ENCODE results near the gene DNAJB4. TPM values are rescaled to one million over a fixed set of nuclear protein-coding genes. Genes with fewer than 3 reads are reported as not detected.

DNAJB4 gene
- total RNA-seq, 4 donors from 2014 or later: 74.1 to 123 (median 86.0) TPM

DNA sequence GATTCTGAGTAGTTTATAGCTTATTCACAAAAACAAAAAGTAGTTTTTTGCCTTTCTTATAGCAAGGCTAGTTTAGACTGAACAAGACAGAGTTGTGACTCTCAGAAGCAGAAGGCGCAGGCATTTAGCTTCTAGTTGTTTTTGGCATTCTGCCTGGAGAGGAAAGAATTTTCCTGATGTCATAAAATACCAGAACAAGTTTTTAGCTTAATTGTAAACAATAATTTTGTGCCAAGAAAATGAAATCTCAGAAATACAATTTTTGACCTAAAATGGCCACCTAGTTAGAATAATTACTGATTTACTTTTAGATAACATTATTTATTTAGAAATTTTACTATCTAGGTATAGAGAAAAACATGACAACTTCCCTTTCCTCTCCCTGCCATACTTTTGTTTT is 1.0 kb downstream of the DNAJB4 start:
- no peaks in the 10 kb centered on the region for H3K9me3 ChIP-seq
- H3K4me1 ChIP-seq: peaks cover 0 to 52% (median 2%) of the 10 kb centered on the region in 3 donors
- WGBS, 2 donors (ENCODE audit: low coverage in 1 of 2): 0% methylated on average over 1 of the region's 1 CpG
- no peaks in the 10 kb centered on the region for H3K36me3 ChIP-seq
- TF ChIP-seq, protein P1, sequence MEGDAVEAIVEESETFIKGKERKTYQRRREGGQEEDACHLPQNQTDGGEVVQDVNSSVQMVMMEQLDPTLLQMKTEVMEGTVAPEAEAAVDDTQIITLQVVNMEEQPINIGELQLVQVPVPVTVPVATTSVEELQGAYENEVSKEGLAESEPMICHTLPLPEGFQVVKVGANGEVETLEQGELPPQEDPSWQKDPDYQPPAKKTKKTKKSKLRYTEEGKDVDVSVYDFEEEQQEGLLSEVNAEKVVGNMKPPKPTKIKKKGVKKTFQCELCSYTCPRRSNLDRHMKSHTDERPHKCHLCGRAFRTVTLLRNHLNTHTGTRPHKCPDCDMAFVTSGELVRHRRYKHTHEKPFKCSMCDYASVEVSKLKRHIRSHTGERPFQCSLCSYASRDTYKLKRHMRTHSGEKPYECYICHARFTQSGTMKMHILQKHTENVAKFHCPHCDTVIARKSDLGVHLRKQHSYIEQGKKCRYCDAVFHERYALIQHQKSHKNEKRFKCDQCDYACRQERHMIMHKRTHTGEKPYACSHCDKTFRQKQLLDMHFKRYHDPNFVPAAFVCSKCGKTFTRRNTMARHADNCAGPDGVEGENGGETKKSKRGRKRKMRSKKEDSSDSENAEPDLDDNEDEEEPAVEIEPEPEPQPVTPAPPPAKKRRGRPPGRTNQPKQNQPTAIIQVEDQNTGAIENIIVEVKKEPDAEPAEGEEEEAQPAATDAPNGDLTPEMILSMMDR (IDR thresholded peaks at IDR 0.05): no peak
- TF ChIP-seq EP300 (IDR thresholded peaks at IDR 0.05): no peak
- peak; percentile 95 for TF ChIP-seq POLR2AphosphoS5 (IDR thresholded peaks at IDR 0.05)
- peak; percentile 65 to 67 for TF ChIP-seq POLR2A (IDR thresholded peaks at IDR 0.05)
- no peaks in the 10 kb centered on the region for H3K27me3 ChIP-seq
- H3K27ac ChIP-seq: peak overlapping the region; percentile 87 to 100 (median 91)
- H3K4me3 ChIP-seq: peak overlapping the region; percentile 62 to 100
- no peak for ATAC-seq

DNA sequence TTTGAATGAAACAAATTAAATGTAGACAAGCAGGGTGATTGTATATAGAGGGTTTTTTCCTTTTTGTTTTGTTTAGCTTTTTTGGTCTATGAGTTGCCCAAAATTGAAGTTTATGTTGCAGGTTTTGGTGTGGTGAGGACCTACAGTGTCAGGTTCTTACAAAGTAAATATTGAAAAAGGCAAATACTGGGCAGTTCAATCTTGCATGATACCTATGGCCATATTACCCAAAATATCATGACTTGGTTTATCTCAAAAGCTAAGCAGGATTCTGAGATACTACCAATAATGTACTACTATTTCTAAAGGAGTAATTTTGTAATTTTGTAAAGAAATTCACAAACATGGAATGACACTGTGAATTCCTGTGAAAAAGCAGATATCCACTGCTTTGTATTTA is 1.8 kb downstream of the DNAJB4 start:
- ATAC-seq: no peak
- no peaks in the 10 kb centered on the region for H3K9me3 ChIP-seq
- H3K4me3 ChIP-seq: peak overlapping the region; percentile 62 to 100
- no peaks in the 10 kb centered on the region for H3K27me3 ChIP-seq
- H3K27ac ChIP-seq: peak overlapping the region; percentile 87 to 100 (median 91)
- no peaks in the 10 kb centered on the region for H3K36me3 ChIP-seq
- TF ChIP-seq POLR2AphosphoS5 (IDR thresholded peaks at IDR 0.05) (no peak), EP300 (IDR thresholded peaks at IDR 0.05) (no peak)
- TF ChIP-seq, protein P1 (IDR thresholded peaks at IDR 0.05): no peak
- H3K4me1 ChIP-seq: peaks cover 0 to 60% (median 2%) of the 10 kb centered on the region in 3 donors

DNA sequence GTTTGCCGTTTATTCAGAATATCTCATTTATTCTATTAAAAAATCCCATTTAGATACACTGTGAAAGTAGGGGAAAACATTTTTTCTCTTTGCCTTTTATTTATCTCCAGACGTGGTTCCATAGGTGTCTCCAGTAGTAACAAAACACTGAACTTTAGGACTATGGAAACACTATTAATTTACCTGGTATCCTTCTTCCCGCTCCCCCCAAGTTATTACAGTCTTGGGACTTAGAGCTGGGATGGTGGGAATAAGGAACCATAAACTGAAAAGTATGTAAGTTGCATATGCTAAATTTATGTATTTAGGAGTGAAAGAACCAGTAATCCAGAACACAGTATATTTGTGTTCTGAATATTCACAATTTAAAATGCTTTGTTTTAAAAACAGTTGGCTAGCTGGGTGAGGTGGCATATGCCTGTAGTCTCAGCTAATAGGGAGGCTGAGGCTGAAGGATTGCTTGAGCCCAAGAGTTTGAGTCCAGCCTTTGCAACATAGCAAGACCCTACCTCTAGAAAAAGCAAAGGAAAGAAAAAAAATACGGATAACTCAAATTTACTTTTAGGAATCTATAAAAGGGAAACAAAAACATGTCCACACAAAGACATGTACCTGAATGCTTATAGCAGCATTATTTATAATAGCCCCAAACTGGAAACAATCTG is 3.1 kb downstream of the DNAJB4 start:
- peaks cover 0 to under 1% of the 10 kb centered on the region in 2 donors for H3K36me3 ChIP-seq
- ATAC-seq: no peak

DNA sequence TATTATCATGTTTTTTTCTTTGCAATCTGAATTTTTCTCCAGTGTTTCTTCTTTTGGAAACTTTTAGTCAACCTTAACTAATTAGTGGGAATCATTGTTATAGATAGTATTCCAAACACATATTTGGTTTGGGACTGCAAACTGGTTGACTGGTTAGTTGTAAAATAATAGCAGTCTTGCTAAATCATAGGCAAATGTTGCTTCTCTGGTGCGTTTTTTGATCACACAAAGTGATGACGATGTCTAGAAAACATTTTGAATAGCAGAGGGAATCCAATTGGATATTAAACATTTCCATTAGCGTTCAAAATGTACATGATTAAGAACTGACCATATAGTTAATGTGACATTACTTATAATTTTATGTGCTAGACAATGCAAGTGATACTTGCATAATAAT is 4.5 kb downstream of the DNAJB4 start:
- TF ChIP-seq POLR2AphosphoS5 (IDR thresholded peaks at IDR 0.05) (no peak), EP300 (IDR thresholded peaks at IDR 0.05) (no peak), POLR2A (IDR thresholded peaks at IDR 0.05) (no peak)
- TF ChIP-seq, protein P1 (IDR thresholded peaks at IDR 0.05): no peak
- 60 to 72% methylated on average over 3 of the region's 3 CpGs for WGBS, 2 donors (ENCODE audit: low coverage in 1 of 2)
- Histone ChIP-seq H3K4me3 (peak overlapping the region; percentile 14 to 62), H3K27me3 (no peaks in the 10 kb centered on the region), H3K9me3 (no peaks in the 10 kb centered on the region), H3K36me3 (peaks cover 0 to 15% of the 10 kb centered on the region in 2 donors), H3K4me1 (peaks cover 0 to 49% (median 2%) of the 10 kb centered on the region in 3 donors), H3K27ac (peak overlapping the region; percentile 14 to 91 (median 52))
- no peak for ATAC-seq

More for the DNA sequence above, 3.1 kb downstream of the DNAJB4 start:
- Histone ChIP-seq H3K4me3 (peak overlapping the region; percentile 62 to 100), H3K9me3 (no peaks in the 10 kb centered on the region), H3K27ac (peak overlapping the region; percentile 30 to 100 (median 91)), H3K4me1 (peaks cover 0 to 57% (median 2%) of the 10 kb centered on the region in 3 donors), H3K27me3 (no peaks in the 10 kb centered on the region)
- TF ChIP-seq, protein P1 (IDR thresholded peaks at IDR 0.05): no peak
- TF ChIP-seq EP300 (IDR thresholded peaks at IDR 0.05) (no peak), POLR2A (IDR thresholded peaks at IDR 0.05) (no peak), POLR2AphosphoS5 (IDR thresholded peaks at IDR 0.05) (no peak)
- 63 to 65% methylated on average over 4 of the region's 4 CpGs for WGBS, 2 donors (ENCODE audit: low coverage in 1 of 2)

DNA sequence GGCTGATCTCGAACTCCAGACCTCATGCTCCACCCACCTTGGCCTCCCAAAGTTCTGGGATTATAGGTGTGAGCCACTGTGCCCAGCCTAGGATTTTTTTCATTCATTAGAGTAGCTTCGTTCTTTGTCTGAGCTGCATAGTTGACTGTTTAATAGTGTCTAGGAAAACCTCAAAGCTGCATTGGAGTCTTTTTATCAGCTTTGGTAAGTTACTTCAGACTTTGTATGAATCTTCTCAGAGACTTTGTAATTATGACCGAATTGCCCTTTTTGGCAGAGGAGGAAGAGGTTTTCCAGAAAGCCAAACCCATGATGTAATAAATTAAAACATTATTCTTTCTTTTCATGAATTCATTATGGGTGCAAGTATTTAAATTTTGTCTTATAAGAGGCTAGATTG is 5.1 kb downstream of the DNAJB4 start:
- Histone ChIP-seq H3K4me3 (peak overlapping the region; percentile 14 to 62), H3K4me1 (peaks cover 0 to 54% (median 2%) of the 10 kb centered on the region in 3 donors), H3K36me3 (peaks cover 0 to 21% of the 10 kb centered on the region in 2 donors), H3K9me3 (no peaks in the 10 kb centered on the region), H3K27me3 (no peaks in the 10 kb centered on the region), H3K27ac (peak overlapping the region; percentile 14 to 91 (median 52))
- no peak for ATAC-seq
- no peak for TF ChIP-seq EP300 (IDR thresholded peaks at IDR 0.05)
- 33 to 48% methylated on average over 3 of the region's 3 CpGs for WGBS, 2 donors (ENCODE audit: low coverage in 1 of 2)
